OCI-LY1 (cell line): ENCODE data around the gene FGD3.

Experiments
- EZH2 ChIP-seq: fragments of 200-600 bp; sonication (generic), shearing (Covaris generic); IDR thresholded peaks from 2 replicates; pipeline ENCODE4 v1.8.0; 2017; ENCODE audit warnings: borderline replicate concordance, mixed run types, mild to moderate bottlenecking, antibody characterized with exemption, low read length, moderate library complexity, mixed read lengths
- TF ChIP-seq, protein P1 (sequence below): fragments of 200-600 bp; sonication (generic), shearing (Covaris generic); IDR thresholded peaks from 2 replicates; pipeline ENCODE4 v1.5.1; 2017; ENCODE audit warnings: mild to moderate bottlenecking, antibody characterized with exemption, low read length, moderate library complexity, mixed read lengths

GRCh38 chr9:92977279-92977678, 30.0 kb downstream of the FGD3 start:
- TF ChIP-seq, protein P1, sequence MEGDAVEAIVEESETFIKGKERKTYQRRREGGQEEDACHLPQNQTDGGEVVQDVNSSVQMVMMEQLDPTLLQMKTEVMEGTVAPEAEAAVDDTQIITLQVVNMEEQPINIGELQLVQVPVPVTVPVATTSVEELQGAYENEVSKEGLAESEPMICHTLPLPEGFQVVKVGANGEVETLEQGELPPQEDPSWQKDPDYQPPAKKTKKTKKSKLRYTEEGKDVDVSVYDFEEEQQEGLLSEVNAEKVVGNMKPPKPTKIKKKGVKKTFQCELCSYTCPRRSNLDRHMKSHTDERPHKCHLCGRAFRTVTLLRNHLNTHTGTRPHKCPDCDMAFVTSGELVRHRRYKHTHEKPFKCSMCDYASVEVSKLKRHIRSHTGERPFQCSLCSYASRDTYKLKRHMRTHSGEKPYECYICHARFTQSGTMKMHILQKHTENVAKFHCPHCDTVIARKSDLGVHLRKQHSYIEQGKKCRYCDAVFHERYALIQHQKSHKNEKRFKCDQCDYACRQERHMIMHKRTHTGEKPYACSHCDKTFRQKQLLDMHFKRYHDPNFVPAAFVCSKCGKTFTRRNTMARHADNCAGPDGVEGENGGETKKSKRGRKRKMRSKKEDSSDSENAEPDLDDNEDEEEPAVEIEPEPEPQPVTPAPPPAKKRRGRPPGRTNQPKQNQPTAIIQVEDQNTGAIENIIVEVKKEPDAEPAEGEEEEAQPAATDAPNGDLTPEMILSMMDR: no peak
- no peak for TF ChIP-seq EZH2
